ENCODE results near the gene DIAPH1. TPM values are rescaled to one million over a fixed set of nuclear protein-coding genes. Genes with fewer than 3 reads are reported as not detected.
A peak's percentile ranks its signal among the peaks of the same experiment; 100 is the strongest.

Gene DIAPH1
- total and polyA plus RNA-seq, 3 experiments from 2014 or later = 151 to 217 (median 212) TPM

- Mint-ChIP-seq H3K9me3 (no peaks in the 10 kb centered on the region), H3K27me3 (no peaks in the 10 kb centered on the region), H3K4me3 (no peak overlapping the region), H3K27ac (peak overlapping the region in 6 of 8 donors; percentile 26 to 66 (median 51)), H3K4me1 (peaks cover 6 to 10% (median 8%) of the 10 kb centered on the region in 3 donors), H3K36me3 (peaks cover 7 to 77% (median 24%) of the 10 kb centered on the region in 3 donors)
- Histone ChIP-seq H3K9me3 (ENCODE audit: low read length) (no peaks in the 10 kb centered on the region), H3K36me3 (ENCODE audit: insufficient read depth, low read length) (peaks cover 32% of the 10 kb centered on the region), H3K4me3 (ENCODE audit: low read length) (no peak overlapping the region), H3K4me1 (ENCODE audit: insufficient read depth, low read length) (peaks cover 10% of the 10 kb centered on the region), H3K27ac (ENCODE audit: low read depth, low read length) (no peak overlapping the region), H3K27me3 (ENCODE audit: insufficient read depth, low read length, poor library complexity, severe bottlenecking) (no peaks in the 10 kb centered on the region)
- ChIA-PET CTCF (interaction anchor here (1.1 to 13.2 kb wide), 2 partner anchors 32 to 48 kb away, joined by 3 to 318 read pairs; no protein-coding TSS in a partner anchor), POLR2A (no interaction called here)
- no peak for DNase-seq
Observed at GRCh38 chr5:141623186-141623585, 4.4 kb upstream of the DIAPH1 start.

GRCh38 chr5:141618030-141618803 is 583 bp downstream of the DIAPH1 start:
- Mint-ChIP-seq H3K27ac (peak overlapping the region; percentile 91 to 99 (median 94)), H3K9me3 (no peaks in the 10 kb centered on the region), H3K36me3 (peaks cover 0 to 51% (median 8%) of the 10 kb centered on the region in 3 donors), H3K4me1 (peaks cover 44 to 50% (median 45%) of the 10 kb centered on the region in 3 donors), H3K27me3 (no peaks in the 10 kb centered on the region), H3K4me3 (peak overlapping the region; percentile 95 to 100 (median 97))
- H3K4me3 ChIP-seq (ENCODE audit: low read length) = peak overlapping the region; percentile 98
- peak overlapping the region; percentile 82 for H3K27ac ChIP-seq (ENCODE audit: low read depth, low read length)
- peak; percentile 33 to 66 (median 56) for DNase-seq
- POLR2A ChIA-PET = interaction anchor here (0.8 to 4.6 kb wide), 9 partner anchors 12 to 297 kb away, joined by 3 to 70 read pairs (median 5); partner anchors contain the start of genes FCHSD1, HDAC3, RELL2 and TAF7
- H3K36me3 ChIP-seq (ENCODE audit: insufficient read depth, low read length) = peaks cover 19% of the 10 kb centered on the region
- CTCF ChIA-PET = interaction anchor here (0.9 to 13.2 kb wide), 16 partner anchors 11 to 352 kb away, joined by 3 to 318 read pairs (median 8); partner anchors contain the start of genes HDAC3, RELL2 and TAF7
- no peaks in the 10 kb centered on the region for H3K9me3 ChIP-seq (ENCODE audit: low read length)
- H3K4me1 ChIP-seq (ENCODE audit: insufficient read depth, low read length) = peaks cover 45% of the 10 kb centered on the region
- no peaks in the 10 kb centered on the region for H3K27me3 ChIP-seq (ENCODE audit: insufficient read depth, low read length, poor library complexity, severe bottlenecking)

GRCh38 chr5:141617682-141618029 is 1.1 kb downstream of the DIAPH1 start:
- Mint-ChIP-seq H3K4me3 (peak overlapping the region; percentile 95 to 100 (median 97)), H3K9me3 (no peaks in the 10 kb centered on the region), H3K4me1 (peaks cover 47 to 53% (median 48%) of the 10 kb centered on the region in 3 donors), H3K27ac (peak overlapping the region; percentile 91 to 99 (median 94)), H3K36me3 (peaks cover 0 to 51% (median 6%) of the 10 kb centered on the region in 3 donors), H3K27me3 (no peaks in the 10 kb centered on the region)
- Histone ChIP-seq H3K27me3 (ENCODE audit: insufficient read depth, low read length, poor library complexity, severe bottlenecking) (no peaks in the 10 kb centered on the region), H3K4me3 (ENCODE audit: low read length) (peak overlapping the region; percentile 98), H3K27ac (ENCODE audit: low read depth, low read length) (peak overlapping the region; percentile 82), H3K36me3 (ENCODE audit: insufficient read depth, low read length) (peaks cover 19% of the 10 kb centered on the region), H3K4me1 (ENCODE audit: insufficient read depth, low read length) (peaks cover 51% of the 10 kb centered on the region), H3K9me3 (ENCODE audit: low read length) (no peaks in the 10 kb centered on the region)
- CTCF ChIA-PET = interaction anchor here (1.4 to 13.2 kb wide), 6 partner anchors 14 to 53 kb away, joined by 3 to 318 read pairs (median 71); partner anchors contain the start of genes HDAC3 and RELL2
- POLR2A ChIA-PET = interaction anchor here (1.3 to 4.6 kb wide), 4 partner anchors 11 to 28 kb away, joined by 3 to 70 read pairs (median 46); partner anchors contain the start of genes HDAC3 and RELL2
- DNase-seq = peak in 1 of 5 donors; percentile 34

GRCh38 chr5:141617128-141617527 is 1.7 kb downstream of the DIAPH1 start:
- H3K4me3 ChIP-seq (ENCODE audit: low read length) = peak overlapping the region; percentile 98
- peaks cover 52 to 58% (median 53%) of the 10 kb centered on the region in 3 donors for H3K4me1 Mint-ChIP-seq
- peak overlapping the region; percentile 95 to 100 (median 97) for H3K4me3 Mint-ChIP-seq
- H3K9me3 ChIP-seq (ENCODE audit: low read length) = no peaks in the 10 kb centered on the region
- DNase-seq = no peak
- H3K9me3 Mint-ChIP-seq = no peaks in the 10 kb centered on the region
- H3K27me3 ChIP-seq (ENCODE audit: insufficient read depth, low read length, poor library complexity, severe bottlenecking) = no peaks in the 10 kb centered on the region
- H3K4me1 ChIP-seq (ENCODE audit: insufficient read depth, low read length) = peaks cover 56% of the 10 kb centered on the region
- peak overlapping the region; percentile 91 to 99 (median 94) for H3K27ac Mint-ChIP-seq
- no peaks in the 10 kb centered on the region for H3K27me3 Mint-ChIP-seq
- peaks cover 0 to 52% (median 6%) of the 10 kb centered on the region in 3 donors for H3K36me3 Mint-ChIP-seq
- ChIA-PET POLR2A (interaction anchor here (3.3 to 4.6 kb wide), 3 partner anchors 10 to 24 kb away, joined by 25 to 70 read pairs (median 67); partner anchors contain the start of genes HDAC3 and RELL2), CTCF (interaction anchor here (1.4 to 13.2 kb wide), 6 partner anchors 14 to 53 kb away, joined by 3 to 318 read pairs (median 71); partner anchors contain the start of genes HDAC3 and RELL2)
- peaks cover 19% of the 10 kb centered on the region for H3K36me3 ChIP-seq (ENCODE audit: insufficient read depth, low read length)
- peak overlapping the region; percentile 82 for H3K27ac ChIP-seq (ENCODE audit: low read depth, low read length)

- Mint-ChIP-seq H3K27ac (peak overlapping the region; percentile 69 to 99 (median 92)), H3K9me3 (no peaks in the 10 kb centered on the region), H3K36me3 (peaks cover 0 to 49% (median 6%) of the 10 kb centered on the region in 3 donors), H3K4me1 (peaks cover 56 to 66% (median 61%) of the 10 kb centered on the region in 3 donors), H3K4me3 (peak overlapping the region; percentile 95 to 100 (median 97)), H3K27me3 (no peaks in the 10 kb centered on the region)
- ChIA-PET CTCF (interaction anchor here (1.4 to 13.2 kb wide), 4 partner anchors 13 to 31 kb away, joined by 3 to 318 read pairs (median 147); partner anchors contain the start of genes HDAC3 and RELL2), POLR2A (interaction anchor here (0.7 to 4.6 kb wide), 5 partner anchors 9 to 35 kb away, joined by 3 to 70 read pairs (median 25); partner anchors contain the start of genes FCHSD1, HDAC3 and RELL2)
- H3K4me3 ChIP-seq (ENCODE audit: low read length) = peak overlapping the region; percentile 98
- peaks cover 13% of the 10 kb centered on the region for H3K36me3 ChIP-seq (ENCODE audit: insufficient read depth, low read length)
- H3K9me3 ChIP-seq (ENCODE audit: low read length) = no peaks in the 10 kb centered on the region
- peaks cover 65% of the 10 kb centered on the region for H3K4me1 ChIP-seq (ENCODE audit: insufficient read depth, low read length)
- H3K27me3 ChIP-seq (ENCODE audit: insufficient read depth, low read length, poor library complexity, severe bottlenecking) = no peaks in the 10 kb centered on the region
- H3K27ac ChIP-seq (ENCODE audit: low read depth, low read length) = peak overlapping the region; percentile 32
- DNase-seq = no peak
Observed at GRCh38 chr5:141615991-141616720, 2.6 kb downstream of the DIAPH1 start.

- peak overlapping the region; percentile 20 for H3K27ac ChIP-seq (ENCODE audit: low read depth, low read length)
- H3K4me1 ChIP-seq (ENCODE audit: insufficient read depth, low read length) = peaks cover 77% of the 10 kb centered on the region
- ChIA-PET POLR2A (interaction anchor here (1.3 to 1.7 kb wide), 2 partner anchors 7 to 21 kb away, joined by 4 read pairs; no protein-coding TSS in a partner anchor), CTCF (interaction anchor here (1.0 to 13.2 kb wide), 4 partner anchors 10 to 79 kb away, joined by 3 to 318 read pairs (median 89); no protein-coding TSS in a partner anchor)
- Mint-ChIP-seq H3K27me3 (no peaks in the 10 kb centered on the region), H3K9me3 (no peaks in the 10 kb centered on the region), H3K36me3 (peaks cover 0 to 48% (median 11%) of the 10 kb centered on the region in 3 donors), H3K4me3 (peak overlapping the region; percentile 2 to 84 (median 52)), H3K4me1 (peaks cover 78 to 88% (median 84%) of the 10 kb centered on the region in 3 donors), H3K27ac (peak overlapping the region; percentile 26 to 83 (median 68))
- no peak for DNase-seq
- no peaks in the 10 kb centered on the region for H3K27me3 ChIP-seq (ENCODE audit: insufficient read depth, low read length, poor library complexity, severe bottlenecking)
- peaks cover 3% of the 10 kb centered on the region for H3K36me3 ChIP-seq (ENCODE audit: insufficient read depth, low read length)
- H3K4me3 ChIP-seq (ENCODE audit: low read length) = no peak overlapping the region
- H3K9me3 ChIP-seq (ENCODE audit: low read length) = no peaks in the 10 kb centered on the region
Observed at GRCh38 chr5:141613344-141613743, 5.5 kb downstream of the DIAPH1 start.

GRCh38 chr5:141611289-141611688 is 7.5 kb downstream of the DIAPH1 start:
- peaks cover 86% of the 10 kb centered on the region for H3K4me1 ChIP-seq (ENCODE audit: insufficient read depth, low read length)

More at GRCh38 chr5:141611289-141611688, 7.5 kb downstream of the DIAPH1 start:
- no peak overlapping the region for H3K27ac ChIP-seq (ENCODE audit: low read depth, low read length)
- no peaks in the 10 kb centered on the region for H3K27me3 Mint-ChIP-seq
- no peaks in the 10 kb centered on the region for H3K9me3 ChIP-seq (ENCODE audit: low read length)
- H3K36me3 ChIP-seq (ENCODE audit: insufficient read depth, low read length) = peaks cover 3% of the 10 kb centered on the region
- DNase-seq = no peak
- CTCF ChIA-PET = interaction anchor here (13.2 kb wide), 1 partner anchor 20 kb away, joined by 318 read pairs; no protein-coding TSS in a partner anchor
- POLR2A ChIA-PET = interaction anchor here (1.1 kb wide), 1 partner anchor 19 kb away, joined by 4 read pairs; no protein-coding TSS in a partner anchor
- no peaks in the 10 kb centered on the region for H3K27me3 ChIP-seq (ENCODE audit: insufficient read depth, low read length, poor library complexity, severe bottlenecking)
- H3K4me3 ChIP-seq (ENCODE audit: low read length) = no peak overlapping the region
- H3K9me3 Mint-ChIP-seq = no peaks in the 10 kb centered on the region
- H3K4me1 Mint-ChIP-seq = peaks cover 88 to 92% (median 90%) of the 10 kb centered on the region in 3 donors
- peak overlapping the region in 7 of 8 donors; percentile 3 to 78 (median 61) for H3K27ac Mint-ChIP-seq
- peaks cover 0 to 38% (median 13%) of the 10 kb centered on the region in 3 donors for H3K36me3 Mint-ChIP-seq
- H3K4me3 Mint-ChIP-seq = peak overlapping the region; percentile 9 to 75 (median 53)
